Activated T-helper 1 cell treated with anti-CD3 and anti-CD28 coated beads, Interleukin-2, amount 50 U/mL, for 16 hours (primary cell): Measurements from ENCODE around the gene WFDC6.

Experiments
- DNase-seq, 2 donors: peaks; one replicate each; pipeline ENCODE4 v3.0.0-alpha.2; 2020; ENCODE audit warnings: low read depth in 1 of 2, low spot score in 1 of 2

WFDC6 gene

DNA sequence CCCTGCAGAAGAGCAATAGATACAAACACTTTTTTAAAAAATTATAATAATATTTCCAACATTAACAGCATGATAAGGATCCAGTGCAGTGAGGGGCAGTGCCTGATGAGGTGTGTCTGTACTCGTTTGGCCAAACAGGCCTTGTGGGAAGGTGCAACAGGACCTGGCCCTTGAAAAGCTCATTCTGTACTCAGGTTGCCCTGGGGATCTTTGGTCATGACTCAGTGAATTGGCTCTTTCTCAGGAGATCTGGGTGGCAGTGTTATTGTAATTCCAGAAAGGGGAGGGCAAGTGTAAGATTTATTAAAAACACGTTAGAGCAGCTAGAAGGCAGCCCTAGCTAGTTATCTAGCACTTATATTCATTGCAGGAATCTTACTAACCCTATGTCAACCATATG is 21.0 kb downstream of the WFDC6 start:
- no peak for DNase-seq

DNA sequence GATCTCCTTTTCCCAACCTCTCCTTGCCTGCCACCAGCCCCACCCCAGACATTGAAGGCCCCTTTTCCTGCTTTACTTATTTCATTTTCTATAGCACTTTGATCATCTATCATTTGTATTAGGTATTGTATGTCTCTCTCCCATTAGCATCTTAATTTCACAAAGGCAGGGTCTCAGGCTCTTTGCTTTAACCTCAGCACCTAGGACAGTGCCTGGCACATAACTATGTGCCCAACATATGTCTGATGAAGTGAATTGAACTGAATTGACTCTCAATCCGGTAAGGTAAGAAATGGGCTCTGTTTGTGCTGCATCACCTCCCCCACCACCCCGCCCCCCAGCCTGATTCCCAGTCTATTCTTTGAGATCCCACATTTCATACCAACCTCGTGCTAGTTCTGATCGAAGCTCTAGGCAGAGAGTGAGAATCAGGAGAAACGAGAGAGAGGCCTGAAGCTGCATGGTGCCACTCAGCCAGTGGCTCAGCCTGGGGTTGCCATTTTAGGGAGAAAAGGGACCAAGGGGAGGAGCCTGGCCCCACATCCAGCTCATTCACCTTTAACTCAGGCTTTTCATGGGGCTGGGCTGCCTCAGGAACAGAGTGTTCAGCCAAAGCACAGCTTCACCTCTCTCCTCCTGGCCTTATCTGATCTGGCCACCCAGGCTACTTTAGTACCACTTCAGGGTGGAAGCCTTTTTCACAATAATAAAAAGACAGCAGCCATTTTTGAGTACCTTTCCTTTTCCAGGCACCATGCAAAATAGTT is 24.0 kb downstream of the WFDC6 start, which contains the start of gene SPINT3:
TSS of gene SPINT3 (minus strand) at position 476 of the 767 bp plus-strand sequence. CDS start at position 462, 14 bp downstream.
- no peak for DNase-seq

DNA sequence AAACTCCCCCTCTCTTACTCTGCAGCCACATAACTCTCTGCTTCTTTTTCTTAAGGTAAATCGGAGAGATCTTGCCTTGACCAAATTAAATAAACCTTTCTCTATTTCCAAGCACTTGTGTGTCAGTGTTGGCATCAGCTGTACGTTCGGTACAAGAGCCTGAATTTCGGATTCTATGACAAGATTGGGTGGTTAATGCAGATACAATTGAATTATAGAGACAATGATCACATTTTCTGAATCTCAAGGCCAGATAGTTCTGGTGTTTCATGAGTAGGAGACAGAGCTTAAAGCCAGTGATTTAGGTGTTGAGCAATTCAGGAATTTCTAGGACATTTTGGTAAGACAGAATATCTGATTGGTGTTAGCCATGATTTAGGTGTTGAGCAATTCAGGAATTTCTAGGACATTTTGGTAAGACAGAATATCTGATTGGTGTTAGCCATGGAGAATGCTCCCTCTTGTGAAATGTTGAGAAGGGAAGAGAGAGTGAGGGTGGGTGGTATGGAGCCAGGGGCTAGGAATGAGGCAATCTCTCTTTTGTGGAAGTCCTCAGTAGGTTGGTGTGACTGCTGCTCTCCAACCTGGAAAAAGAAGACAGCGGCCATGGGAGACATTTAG is 28.9 kb downstream of the WFDC6 start:
- DNase-seq: no peak

GRCh38 chr20:45509091-45509490 is 30.2 kb downstream of the WFDC6 start:
- DNase-seq: no peak

GRCh38 chr20:45508068-45508886 is 31.0 kb downstream of the WFDC6 start:
- no peak for DNase-seq

DNA sequence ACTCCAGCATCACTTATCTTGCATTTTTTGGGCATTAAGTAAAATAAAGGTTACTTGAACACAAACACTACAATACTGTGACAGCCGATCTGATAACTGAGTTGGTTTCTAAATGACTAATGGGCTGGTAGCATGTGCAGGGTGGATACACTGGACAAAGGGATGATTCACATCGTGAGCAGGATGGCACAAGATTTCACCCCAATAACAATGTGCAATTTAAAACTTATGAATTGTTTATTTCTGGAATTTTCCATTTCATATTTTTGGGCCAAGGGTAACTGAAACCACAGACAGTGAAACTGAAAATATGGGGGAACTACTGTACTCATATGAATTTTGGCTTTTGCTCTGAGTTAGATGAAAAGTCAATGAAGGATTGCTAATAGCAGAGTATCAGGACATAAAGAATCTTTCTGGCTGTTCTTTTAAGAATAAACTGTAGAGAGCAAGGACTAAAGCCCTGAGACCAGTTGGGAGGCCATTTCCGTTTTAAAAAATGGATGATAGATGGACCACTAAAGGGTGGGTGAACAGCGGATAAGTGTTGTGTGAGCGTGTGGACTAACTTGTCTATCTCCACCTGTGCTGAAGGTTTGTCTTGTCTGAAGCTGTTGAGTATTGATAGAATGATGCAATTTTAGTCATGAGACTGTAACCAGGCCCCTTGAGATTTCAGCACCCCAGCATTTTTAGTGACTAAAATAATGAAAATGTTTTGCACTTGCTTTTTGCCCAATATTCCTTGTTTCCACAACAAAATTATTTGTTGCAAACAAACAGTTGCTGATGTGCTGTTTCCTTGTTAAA is 32.1 kb downstream of the WFDC6 start:
- no peak for DNase-seq

GRCh38 chr20:45506398-45506797 is 32.9 kb downstream of the WFDC6 start:
- DNase-seq: no peak

- DNase-seq: no peak
Measured at GRCh38 chr20:45503403-45503802, 35.9 kb downstream of the WFDC6 start.

DNA sequence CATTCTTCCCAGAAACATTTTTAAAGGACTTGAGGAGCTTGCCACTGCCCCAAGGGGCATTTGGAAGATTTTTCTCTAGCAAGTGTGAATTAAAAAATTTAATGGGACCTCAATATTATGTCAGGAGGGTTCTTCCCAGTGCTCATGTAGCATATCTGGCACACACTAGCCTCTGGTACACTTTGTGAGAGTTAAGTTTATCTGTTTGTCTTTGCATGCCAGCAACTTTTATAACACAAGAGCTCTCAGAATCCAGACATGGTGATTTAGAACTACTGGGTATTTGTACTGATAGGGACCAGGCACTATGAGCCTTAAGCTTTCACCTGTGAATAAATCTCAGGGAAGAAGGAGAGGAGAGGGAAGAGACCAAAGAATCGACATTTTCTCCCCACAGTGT is 36.7 kb downstream of the WFDC6 start:
- no peak for DNase-seq

DNA sequence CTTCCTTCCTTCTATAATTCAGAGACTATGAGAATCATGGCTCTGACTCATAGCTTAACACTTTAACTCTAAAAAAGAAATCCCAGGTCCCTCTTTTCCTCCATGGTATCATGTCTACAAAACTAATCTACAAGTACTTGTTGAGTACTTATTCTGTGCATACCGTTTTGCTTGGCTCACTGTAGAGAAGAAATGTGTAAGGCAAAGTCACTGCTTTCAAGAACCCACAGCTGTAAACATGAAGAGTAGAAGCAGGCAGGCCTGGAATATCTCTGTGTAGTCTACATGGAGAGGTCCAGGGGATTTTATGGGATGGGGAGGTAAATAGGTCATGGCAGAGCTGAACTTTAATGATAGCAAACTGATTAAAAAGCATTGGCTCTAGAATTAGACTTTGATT is 37.7 kb downstream of the WFDC6 start:
- DNase-seq: no peak

GRCh38 chr20:45500022-45500421 is 39.3 kb downstream of the WFDC6 start:
- no peak for DNase-seq

DNA sequence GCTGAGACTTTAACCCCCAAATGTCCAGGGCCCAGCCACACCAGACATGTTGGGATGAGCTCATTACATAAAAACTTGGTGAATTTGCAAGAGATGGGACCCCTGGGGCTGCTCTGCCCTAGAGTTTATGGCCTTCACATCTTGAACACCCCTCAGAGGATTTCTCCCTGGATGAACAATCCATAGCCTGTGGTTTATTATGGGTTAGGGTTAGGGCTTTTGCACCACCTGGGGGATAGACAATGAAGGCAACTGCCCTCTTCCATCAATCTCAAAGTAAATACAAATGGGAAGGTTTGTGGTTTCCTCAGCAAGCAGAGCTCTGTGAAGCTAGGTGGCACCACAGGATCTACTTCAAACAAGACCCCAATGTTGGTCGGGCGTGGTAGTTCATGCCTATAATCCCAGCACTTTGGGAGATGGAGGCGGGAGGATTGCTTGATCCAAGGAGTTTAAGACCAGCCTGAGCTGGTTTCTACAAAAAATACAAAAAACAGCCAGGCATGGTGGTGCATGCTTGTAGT is 41.2 kb downstream of the WFDC6 start:
- DNase-seq: no peak

DNA sequence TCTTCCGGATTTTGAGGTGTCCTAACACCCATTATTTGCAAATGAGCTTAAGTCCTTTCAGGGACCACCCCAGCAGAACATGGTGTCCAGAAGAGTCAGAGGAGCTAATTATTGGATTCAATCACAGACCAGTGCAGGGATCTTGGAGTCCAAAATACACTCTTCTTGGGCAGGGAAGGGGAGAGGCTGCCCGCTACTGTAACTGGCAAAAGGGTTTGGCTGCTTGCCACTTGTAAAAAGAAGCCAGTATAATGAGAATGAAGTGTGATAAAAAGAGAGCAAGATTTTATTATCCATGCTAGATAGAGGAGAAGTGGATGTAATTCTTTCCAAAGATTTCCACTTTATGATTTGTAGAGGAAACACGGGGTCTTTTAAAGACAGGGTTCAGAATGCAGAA is 43.1 kb downstream of the WFDC6 start:
- DNase-seq: no peak

DNA sequence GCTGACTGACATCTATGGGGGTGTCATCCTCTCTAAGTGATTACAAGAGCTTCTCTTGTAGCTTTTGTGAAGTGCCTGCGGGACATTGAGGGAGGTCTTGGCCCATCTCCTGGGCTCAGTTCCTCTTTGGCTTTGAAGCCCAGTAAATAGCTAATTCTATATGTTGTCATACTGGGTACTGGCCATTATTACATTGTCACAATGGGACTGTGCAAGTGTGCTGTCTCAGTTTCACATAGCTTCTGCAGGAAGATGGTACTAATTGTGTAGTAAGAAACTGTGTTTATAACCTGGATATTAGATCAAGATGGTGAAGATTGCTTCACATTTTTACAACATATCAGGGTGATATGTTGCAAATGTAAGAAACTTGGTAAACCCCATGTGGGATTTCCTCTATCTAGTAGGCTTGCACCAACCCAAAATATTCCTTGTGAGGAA is 43.8 kb downstream of the WFDC6 start:
- DNase-seq: no peak

- DNase-seq: no peak
Measured at GRCh38 chr20:45489083-45489531, 50.2 kb downstream of the WFDC6 start.

GRCh38 chr20:45487231-45487635 is 52.0 kb downstream of the WFDC6 start:
- DNase-seq: no peak

DNA sequence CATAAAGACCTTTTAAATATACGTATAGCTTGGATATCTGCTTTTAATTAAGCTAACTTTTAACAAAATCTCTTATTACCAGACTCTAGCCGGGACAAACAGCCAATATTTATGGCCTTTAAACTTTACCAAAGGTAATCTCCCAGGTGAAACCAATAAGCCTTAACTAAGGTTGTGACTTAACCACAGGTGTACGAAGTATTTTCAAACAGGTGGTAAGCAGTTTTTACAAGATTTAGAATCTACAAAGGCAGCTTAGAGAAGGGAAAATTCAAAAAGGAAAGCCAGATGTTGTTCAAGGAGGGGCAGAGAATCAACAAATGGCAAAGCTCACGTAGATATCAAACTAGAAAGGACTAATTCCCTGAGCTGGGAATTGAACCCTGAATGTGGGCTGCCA is 53.9 kb downstream of the WFDC6 start:
- no peak for DNase-seq

GRCh38 chr20:45484676-45485075 is 54.6 kb downstream of the WFDC6 start:
- no peak for DNase-seq
